Lower leg skin (tissue), 3 donors: Measurements from ENCODE around the gene PPP2R3A.

Source experiments
- POLR2A ChIP-seq, 2 donors: fragments of 450-650 bp; IDR thresholded peaks; one replicate each; pipeline ENCODE4 v1.6.1; 2016 to 2017; ENCODE audit warnings: antibody characterized with exemption in 2 of 2, mild to moderate bottlenecking in 1 of 2, moderate library complexity in 1 of 2
- TF ChIP-seq, protein P1 (sequence below), 3 donors: fragments of 450-650 bp; IDR thresholded peaks; one replicate each; pipeline ENCODE4 v1.5.1; 2016; ENCODE audit warnings: antibody characterized with exemption in 3 of 3, mild to moderate bottlenecking in 3 of 3, moderate library complexity in 2 of 3

GRCh38 chr3:135926664-135927063 lies 38.9 kb upstream of the PPP2R3A start:
- TF ChIP-seq, protein P1, sequence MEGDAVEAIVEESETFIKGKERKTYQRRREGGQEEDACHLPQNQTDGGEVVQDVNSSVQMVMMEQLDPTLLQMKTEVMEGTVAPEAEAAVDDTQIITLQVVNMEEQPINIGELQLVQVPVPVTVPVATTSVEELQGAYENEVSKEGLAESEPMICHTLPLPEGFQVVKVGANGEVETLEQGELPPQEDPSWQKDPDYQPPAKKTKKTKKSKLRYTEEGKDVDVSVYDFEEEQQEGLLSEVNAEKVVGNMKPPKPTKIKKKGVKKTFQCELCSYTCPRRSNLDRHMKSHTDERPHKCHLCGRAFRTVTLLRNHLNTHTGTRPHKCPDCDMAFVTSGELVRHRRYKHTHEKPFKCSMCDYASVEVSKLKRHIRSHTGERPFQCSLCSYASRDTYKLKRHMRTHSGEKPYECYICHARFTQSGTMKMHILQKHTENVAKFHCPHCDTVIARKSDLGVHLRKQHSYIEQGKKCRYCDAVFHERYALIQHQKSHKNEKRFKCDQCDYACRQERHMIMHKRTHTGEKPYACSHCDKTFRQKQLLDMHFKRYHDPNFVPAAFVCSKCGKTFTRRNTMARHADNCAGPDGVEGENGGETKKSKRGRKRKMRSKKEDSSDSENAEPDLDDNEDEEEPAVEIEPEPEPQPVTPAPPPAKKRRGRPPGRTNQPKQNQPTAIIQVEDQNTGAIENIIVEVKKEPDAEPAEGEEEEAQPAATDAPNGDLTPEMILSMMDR (IDR thresholded peaks at IDR 0.05) = no peak
- TF ChIP-seq POLR2A (IDR thresholded peaks at IDR 0.05) = no peak
